Vagina (tissue), 2 donors: Measurements from ENCODE around the gene ADAD1. TPM values are rescaled to one million over a fixed set of nuclear protein-coding genes. Genes with fewer than 3 reads are reported as not detected.

ENCODE experiments used
- DNase-seq, 2 donors: peaks; one replicate each; pipeline ENCODE4 v3.0.0-alpha.2; 2017; ENCODE audit errors: extremely low spot score in 2 of 2
- H3K27ac ChIP-seq: fragments of 200-600 bp; sonication (generic); one replicate; pipeline ENCODE4 v1.5.1; 2019
- H3K27me3 ChIP-seq: fragments of 200-600 bp; sonication (generic); one replicate; pipeline ENCODE4 v1.5.1; 2019
- H3K36me3 ChIP-seq, 2 donors: fragments of 200-600 bp; sonication (generic); one replicate each; pipeline ENCODE4 v1.5.1; 2017 to 2019
- H3K4me1 ChIP-seq: fragments of 200-600 bp; sonication (generic); one replicate; pipeline ENCODE4 v1.5.1; 2019
- H3K4me3 ChIP-seq, 2 donors: fragments of 200-600 bp; sonication (generic); 1 replicate in 1 of 2; 2 replicates in 1 of 2; pipeline ENCODE4 v1.5.1; 2016 to 2019
- H3K9me3 ChIP-seq: fragments of 200-600 bp; sonication (generic); one replicate; pipeline ENCODE4 v1.5.1; 2019
- CTCF ChIP-seq, 3 experiments: fragments of 450-650 bp in 2 of 3; fragments of 200-600 bp in 1 of 3; sonication (generic) in 1 of 3; IDR thresholded peaks; one replicate each; pipeline ENCODE4 v1.5.1; 2017 to 2019; ENCODE audit warnings: antibody characterized with exemption in 3 of 3, mild to moderate bottlenecking in 2 of 3, moderate library complexity in 2 of 3
- POLR2A ChIP-seq, 2 donors: fragments of 450-650 bp; IDR thresholded peaks; one replicate each; pipeline ENCODE4 v1.6.1; 2017; ENCODE audit warnings: antibody characterized with exemption in 2 of 2, mild to moderate bottlenecking in 2 of 2, moderate library complexity in 2 of 2
- POLR2AphosphoS5 ChIP-seq, 2 donors: sonication (generic); formaldehyde crosslinking; IDR thresholded peaks; one replicate each; pipeline ENCODE4 v1.9.0; 2017; ENCODE audit warnings: antibody characterized with exemption in 2 of 2, mild to moderate bottlenecking in 2 of 2, low read depth in 1 of 2; ENCODE audit not compliant: insufficient read depth in 1 of 2
- intact Hi-C: fragments of 100-400 bp; cut with DNase I; formaldehyde crosslinking; loops from one replicate; pipeline ENCODE4 v1.15.1; 2023
- total RNA-seq: library from RNA; depleted of rRNA; stranded (reverse); fragments of >200 nt; gene quantifications from one replicate; pipeline ENCODE4 v1.2.3, GENCODE V29; 2016

ADAD1 gene
- total RNA-seq, 1 donor from 2014 or later: not detected

GRCh38 chr4:122377352-122377751, 1.5 kb upstream of the ADAD1 start:
- Histone ChIP-seq H3K4me3 (no peak overlapping the region), H3K9me3 (no peaks in the 10 kb centered on the region), H3K36me3 (no peaks in the 10 kb centered on the region), H3K27me3 (no peaks in the 10 kb centered on the region), H3K27ac (no peak overlapping the region), H3K4me1 (no peaks in the 10 kb centered on the region)
- TF ChIP-seq POLR2AphosphoS5 (IDR thresholded peaks at IDR 0.05; ENCODE audit: insufficient read depth in 1 of 2, low read depth in 1 of 2): no peak
- TF ChIP-seq POLR2A (IDR thresholded peaks at IDR 0.05): no peak
- no peak for TF ChIP-seq CTCF (IDR thresholded peaks at IDR 0.05)
- no peak for DNase-seq
- intact Hi-C loops: no loop called here

DNA sequence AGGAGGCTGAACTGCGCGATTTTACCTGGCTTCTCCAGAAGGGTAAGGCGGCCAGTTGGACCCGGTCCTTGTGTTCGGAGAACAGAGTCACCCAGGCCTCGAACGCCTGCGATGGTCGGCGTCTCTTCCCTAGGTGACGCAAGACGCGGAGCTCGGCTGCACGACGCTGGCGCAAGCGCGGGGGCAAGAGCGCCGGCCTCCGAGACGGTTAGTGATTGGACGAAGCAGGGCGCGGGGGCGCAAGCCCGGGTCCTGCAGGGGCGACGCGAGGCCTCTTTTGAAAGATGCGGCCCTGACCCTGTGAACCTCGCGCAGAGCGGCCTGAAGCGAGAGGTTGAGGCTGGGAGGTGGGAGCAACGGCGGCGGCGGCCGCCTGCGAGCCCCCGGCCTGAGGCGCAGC, 428 bp downstream of the ADAD1 start:
- Histone ChIP-seq H3K9me3 (no peaks in the 10 kb centered on the region), H3K36me3 (no peaks in the 10 kb centered on the region), H3K27me3 (no peaks in the 10 kb centered on the region), H3K4me1 (no peaks in the 10 kb centered on the region), H3K27ac (no peak overlapping the region), H3K4me3 (no peak overlapping the region)
- TF ChIP-seq POLR2A (IDR thresholded peaks at IDR 0.05) (no peak), POLR2AphosphoS5 (IDR thresholded peaks at IDR 0.05; ENCODE audit: insufficient read depth in 1 of 2, low read depth in 1 of 2) (no peak), CTCF (IDR thresholded peaks at IDR 0.05) (no peak)
- intact Hi-C loops: no loop called here
- DNase-seq: no peak

- no peaks in the 10 kb centered on the region for H3K27me3 ChIP-seq
- no peaks in the 10 kb centered on the region for H3K36me3 ChIP-seq
- no peaks in the 10 kb centered on the region for H3K9me3 ChIP-seq
- H3K4me1 ChIP-seq: no peaks in the 10 kb centered on the region
- intact Hi-C loops: no loop called here
- no peak for DNase-seq
- H3K4me3 ChIP-seq: no peak overlapping the region
- no peak for TF ChIP-seq CTCF (IDR thresholded peaks at IDR 0.05)
- no peak for TF ChIP-seq POLR2AphosphoS5 (IDR thresholded peaks at IDR 0.05; ENCODE audit: insufficient read depth in 1 of 2, low read depth in 1 of 2)
- no peak for TF ChIP-seq POLR2A (IDR thresholded peaks at IDR 0.05)
- no peak overlapping the region for H3K27ac ChIP-seq
Observed at GRCh38 chr4:122383341-122383740, 4.5 kb downstream of the ADAD1 start.

- Histone ChIP-seq H3K9me3 (no peaks in the 10 kb centered on the region), H3K36me3 (no peaks in the 10 kb centered on the region), H3K4me3 (no peak overlapping the region), H3K27ac (no peak overlapping the region), H3K27me3 (no peaks in the 10 kb centered on the region), H3K4me1 (no peaks in the 10 kb centered on the region)
- TF ChIP-seq CTCF (IDR thresholded peaks at IDR 0.05) (no peak), POLR2AphosphoS5 (IDR thresholded peaks at IDR 0.05; ENCODE audit: insufficient read depth in 1 of 2, low read depth in 1 of 2) (no peak), POLR2A (IDR thresholded peaks at IDR 0.05) (no peak)
- intact Hi-C loops: no loop called here
- DNase-seq: no peak
Observed at GRCh38 chr4:122384245-122384644, 5.4 kb downstream of the ADAD1 start.

- TF ChIP-seq CTCF (IDR thresholded peaks at IDR 0.05) (no peak), POLR2A (IDR thresholded peaks at IDR 0.05) (no peak), POLR2AphosphoS5 (IDR thresholded peaks at IDR 0.05; ENCODE audit: insufficient read depth in 1 of 2, low read depth in 1 of 2) (no peak)
- Histone ChIP-seq H3K4me1 (no peaks in the 10 kb centered on the region), H3K9me3 (no peaks in the 10 kb centered on the region), H3K4me3 (no peak overlapping the region), H3K36me3 (no peaks in the 10 kb centered on the region), H3K27me3 (no peaks in the 10 kb centered on the region), H3K27ac (no peak overlapping the region)
- intact Hi-C loops: no loop called here
- no peak for DNase-seq
Observed at GRCh38 chr4:122393276-122393675, 14.5 kb downstream of the ADAD1 start.
